ENCODE measurements around the gene TTC16. TPM values are rescaled to one million over a fixed set of nuclear protein-coding genes. Genes with fewer than 3 reads are reported as not detected.
A peak's percentile ranks its signal among the peaks of the same experiment; 100 is the strongest.

Gene TTC16
- total RNA-seq, 1 donor from 2014 or later, result not detected

DNA sequence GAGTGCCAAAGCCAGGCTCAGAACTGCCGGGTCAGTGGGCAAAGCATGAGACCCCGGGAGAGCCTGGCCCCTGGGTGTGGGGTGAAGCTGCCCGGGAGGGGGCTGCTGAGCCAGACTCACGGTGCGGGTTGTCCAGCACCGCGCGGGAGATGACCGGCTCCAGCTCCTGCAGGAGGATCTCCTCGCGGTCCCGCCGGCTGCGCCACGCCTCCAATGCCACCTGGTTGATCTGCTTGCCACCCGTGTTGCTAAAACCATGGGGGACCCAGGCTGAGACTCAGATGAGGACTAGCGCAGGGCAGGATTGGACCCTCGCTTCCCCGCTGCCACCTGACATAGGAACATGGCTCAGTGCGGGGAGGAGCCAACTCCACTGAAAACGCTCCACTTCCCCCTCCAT lies 16.6 kb downstream of the TTC16 start:
- TF ChIP-seq, protein P1, sequence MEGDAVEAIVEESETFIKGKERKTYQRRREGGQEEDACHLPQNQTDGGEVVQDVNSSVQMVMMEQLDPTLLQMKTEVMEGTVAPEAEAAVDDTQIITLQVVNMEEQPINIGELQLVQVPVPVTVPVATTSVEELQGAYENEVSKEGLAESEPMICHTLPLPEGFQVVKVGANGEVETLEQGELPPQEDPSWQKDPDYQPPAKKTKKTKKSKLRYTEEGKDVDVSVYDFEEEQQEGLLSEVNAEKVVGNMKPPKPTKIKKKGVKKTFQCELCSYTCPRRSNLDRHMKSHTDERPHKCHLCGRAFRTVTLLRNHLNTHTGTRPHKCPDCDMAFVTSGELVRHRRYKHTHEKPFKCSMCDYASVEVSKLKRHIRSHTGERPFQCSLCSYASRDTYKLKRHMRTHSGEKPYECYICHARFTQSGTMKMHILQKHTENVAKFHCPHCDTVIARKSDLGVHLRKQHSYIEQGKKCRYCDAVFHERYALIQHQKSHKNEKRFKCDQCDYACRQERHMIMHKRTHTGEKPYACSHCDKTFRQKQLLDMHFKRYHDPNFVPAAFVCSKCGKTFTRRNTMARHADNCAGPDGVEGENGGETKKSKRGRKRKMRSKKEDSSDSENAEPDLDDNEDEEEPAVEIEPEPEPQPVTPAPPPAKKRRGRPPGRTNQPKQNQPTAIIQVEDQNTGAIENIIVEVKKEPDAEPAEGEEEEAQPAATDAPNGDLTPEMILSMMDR (IDR thresholded peaks at IDR 0.05), result no peak
- no peak for TF ChIP-seq EZH2 (IDR thresholded peaks at IDR 0.05)
- TF ChIP-seq EZH2phosphoT487 (IDR thresholded peaks at IDR 0.05), result no peak
- H3K9ac ChIP-seq, result no peak overlapping the region
- no peaks in the 10 kb centered on the region for H3K27me3 ChIP-seq
- Mint-ChIP-seq H3K36me3 (no peaks in the 10 kb centered on the region), H3K27ac (peak overlapping the region; percentile 83), H3K4me3 (no peak overlapping the region), H3K9me3 (no peaks in the 10 kb centered on the region), H3K27me3 (ENCODE audit: insufficient read depth, low read depth) (peaks cover 3% of the 10 kb centered on the region), H3K4me1 (peaks cover 28% of the 10 kb centered on the region)
- no peaks in the 10 kb centered on the region for H3K9me3 ChIP-seq (ENCODE audit: low read depth)
- peaks cover 10% of the 10 kb centered on the region for H3F3A ChIP-seq (ENCODE audit: low read depth)
- H3K36me3 ChIP-seq, result no peaks in the 10 kb centered on the region
- H3K4me2 ChIP-seq, result no peak overlapping the region
- H3K27ac ChIP-seq, result no peak overlapping the region
- no peak for DNase-seq (ENCODE audit: low spot score)
- no peaks in the 10 kb centered on the region for H4K20me1 ChIP-seq (ENCODE audit: low read depth)
- H2AFZ ChIP-seq (replicated peaks), result no peak overlapping the region
- H3K79me2 ChIP-seq (ENCODE audit: low read depth), result no peaks in the 10 kb centered on the region
- peaks cover 13% of the 10 kb centered on the region for H3K4me1 ChIP-seq
- H3K4me3 ChIP-seq, result no peak overlapping the region

DNA sequence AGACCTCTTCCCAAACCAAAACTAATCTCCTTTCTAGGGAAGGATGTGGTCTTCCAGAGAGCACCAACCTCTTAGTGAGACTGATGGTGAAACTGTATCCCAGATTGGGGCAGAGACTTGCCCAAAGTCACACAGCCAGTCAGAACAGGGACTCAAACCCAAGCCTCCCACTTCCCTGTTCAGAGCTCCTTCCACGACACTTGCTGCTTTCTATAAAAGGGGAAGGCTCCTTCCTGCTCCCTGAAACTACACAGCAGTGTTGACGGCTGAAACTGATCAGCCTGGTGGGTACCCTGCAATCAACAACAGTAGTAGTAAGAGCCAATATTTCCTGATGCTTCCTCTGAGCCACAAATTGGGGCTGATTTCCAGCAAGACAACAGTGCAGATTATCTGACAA lies 17.7 kb downstream of the TTC16 start:
- H3K9me3 Mint-ChIP-seq, result no peaks in the 10 kb centered on the region
- Histone ChIP-seq H3K4me1 (peaks cover 13% of the 10 kb centered on the region), H3K4me3 (no peak overlapping the region), H3K79me2 (ENCODE audit: low read depth) (no peaks in the 10 kb centered on the region), H3K27me3 (no peaks in the 10 kb centered on the region), H3K27ac (no peak overlapping the region), H3K36me3 (no peaks in the 10 kb centered on the region), H2AFZ (replicated peaks) (no peak overlapping the region), H3K9me3 (ENCODE audit: low read depth) (no peaks in the 10 kb centered on the region), H3F3A (ENCODE audit: low read depth) (peaks cover 10% of the 10 kb centered on the region), H3K9ac (no peak overlapping the region), H4K20me1 (ENCODE audit: low read depth) (no peaks in the 10 kb centered on the region), H3K4me2 (no peak overlapping the region)
- H3K36me3 Mint-ChIP-seq, result no peaks in the 10 kb centered on the region
- DNase-seq (ENCODE audit: low spot score), result no peak
- peaks cover 28% of the 10 kb centered on the region for H3K4me1 Mint-ChIP-seq
- peaks cover 3% of the 10 kb centered on the region for H3K27me3 Mint-ChIP-seq (ENCODE audit: insufficient read depth, low read depth)
- TF ChIP-seq, protein P1 (IDR thresholded peaks at IDR 0.05), result no peak
- no peak for TF ChIP-seq EZH2phosphoT487 (IDR thresholded peaks at IDR 0.05)
- H3K27ac Mint-ChIP-seq, result no peak overlapping the region
- H3K4me3 Mint-ChIP-seq, result peak overlapping the region; percentile 86

DNA sequence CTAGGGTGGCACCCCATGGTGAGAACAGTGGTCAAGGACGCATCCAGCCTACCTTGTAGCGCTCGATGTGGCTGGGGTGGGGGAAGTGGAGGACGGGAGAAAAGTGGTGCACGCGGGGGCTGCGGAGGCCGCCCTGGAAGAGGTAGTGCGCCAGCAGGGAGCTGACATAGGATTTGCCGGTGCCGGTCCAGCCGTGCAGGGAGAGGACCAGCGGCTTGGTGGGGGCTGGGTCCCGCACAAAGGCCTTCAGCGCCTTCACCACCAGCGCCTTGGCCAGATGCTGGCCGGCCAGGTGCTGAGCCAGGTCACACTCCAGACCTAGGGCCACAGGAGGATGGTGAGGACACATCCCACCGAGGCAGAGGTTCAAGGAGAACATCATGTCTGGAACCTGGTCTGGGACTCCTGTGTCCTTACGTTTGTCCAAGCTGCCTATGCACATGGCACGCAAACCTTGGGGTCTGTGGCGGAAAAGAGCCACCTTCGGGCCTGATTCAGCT lies 18.4 kb downstream of the TTC16 start:
- peaks cover 3% of the 10 kb centered on the region for H3K27me3 Mint-ChIP-seq (ENCODE audit: insufficient read depth, low read depth)
- TF ChIP-seq EZH2phosphoT487 (IDR thresholded peaks at IDR 0.05) (no peak), EZH2 (IDR thresholded peaks at IDR 0.05) (no peak)
- TF ChIP-seq, protein P1 (IDR thresholded peaks at IDR 0.05), result no peak
- H3K4me1 Mint-ChIP-seq, result peaks cover 28% of the 10 kb centered on the region
- Histone ChIP-seq H3K27ac (no peak overlapping the region), H3K4me1 (peaks cover 13% of the 10 kb centered on the region), H3K4me2 (peak overlapping the region; percentile 80), H3K9me3 (ENCODE audit: low read depth) (no peaks in the 10 kb centered on the region), H3K9ac (no peak overlapping the region), H2AFZ (replicated peaks) (no peak overlapping the region), H3K27me3 (no peaks in the 10 kb centered on the region), H4K20me1 (ENCODE audit: low read depth) (no peaks in the 10 kb centered on the region), H3K4me3 (peak overlapping the region; percentile 82), H3K36me3 (no peaks in the 10 kb centered on the region), H3K79me2 (ENCODE audit: low read depth) (no peaks in the 10 kb centered on the region), H3F3A (ENCODE audit: low read depth) (peaks cover 10% of the 10 kb centered on the region)
- H3K9me3 Mint-ChIP-seq, result no peaks in the 10 kb centered on the region
- DNase-seq (ENCODE audit: low spot score), result no peak
- no peak overlapping the region for H3K27ac Mint-ChIP-seq
- H3K4me3 Mint-ChIP-seq, result peak overlapping the region; percentile 86
- no peaks in the 10 kb centered on the region for H3K36me3 Mint-ChIP-seq
